Effector CD4-positive, alpha-beta T cell (primary cell): ENCODE measurements around the gene DUSP14.
"Not testable (repeated sequence)": the region's sequence is repeated elsewhere in the genome, so short reads cannot be mapped to it uniquely, and the experiment has no call there.

Source experiments
- DNase-seq: peaks from one replicate; pipeline ENCODE4 v3.0.0-alpha.2; 2020

DUSP14 gene

GRCh38 chr17:37485938-37486570 is 3.6 kb upstream of the DUSP14 start:
- no peak for DNase-seq

GRCh38 chr17:37488009-37488604 is 1.6 kb upstream of the DUSP14 start:
- no peak for DNase-seq

- DNase-seq, result peak; percentile 47
Measured at GRCh38 chr17:37488607-37489196, 989 bp upstream of the DUSP14 start.

GRCh38 chr17:37490022-37490587 is 414 bp downstream of the DUSP14 start:
- DNase-seq, result peak; percentile 63

GRCh38 chr17:37490638-37491614 is 1.2 kb downstream of the DUSP14 start:
- DNase-seq, result no peak

- no peak for DNase-seq
Measured at GRCh38 chr17:37492167-37492566, 2.5 kb downstream of the DUSP14 start.

GRCh38 chr17:37493249-37494027 is 3.7 kb downstream of the DUSP14 start:
- DNase-seq, result no peak

- no peak for DNase-seq
Measured at GRCh38 chr17:37494401-37494831, 4.7 kb downstream of the DUSP14 start.

- DNase-seq, result no peak
Measured at GRCh38 chr17:37494971-37495370, 5.3 kb downstream of the DUSP14 start.

GRCh38 chr17:37500378-37500777 is 10.7 kb downstream of the DUSP14 start:
- DNase-seq, result no peak

GRCh38 chr17:37502009-37502936 is 12.6 kb downstream of the DUSP14 start:
- DNase-seq, result no peak

- DNase-seq, result no peak
Measured at GRCh38 chr17:37503148-37503547, 13.5 kb downstream of the DUSP14 start.

- no peak for DNase-seq
Measured at GRCh38 chr17:37505333-37505732, 15.6 kb downstream of the DUSP14 start.

- no peak for DNase-seq
Measured at GRCh38 chr17:37506678-37507077, 17.0 kb downstream of the DUSP14 start.

- no peak for DNase-seq
Measured at GRCh38 chr17:37507111-37507510, 17.4 kb downstream of the DUSP14 start.

GRCh38 chr17:37510056-37510455 is 20.4 kb downstream of the DUSP14 start:
- no peak for DNase-seq

GRCh38 chr17:37511642-37512041 is 22.0 kb downstream of the DUSP14 start:
- not testable (repeated sequence) for DNase-seq

- DNase-seq, result no peak
Measured at GRCh38 chr17:37512442-37513068, 22.9 kb downstream of the DUSP14 start.

GRCh38 chr17:37513711-37514110 is 24.0 kb downstream of the DUSP14 start:
- DNase-seq, result no peak

- DNase-seq, result no peak
Measured at GRCh38 chr17:37516127-37516571, 26.5 kb downstream of the DUSP14 start.
